ENCODE data around the gene SF3A1.

SF3A1 gene

DNA sequence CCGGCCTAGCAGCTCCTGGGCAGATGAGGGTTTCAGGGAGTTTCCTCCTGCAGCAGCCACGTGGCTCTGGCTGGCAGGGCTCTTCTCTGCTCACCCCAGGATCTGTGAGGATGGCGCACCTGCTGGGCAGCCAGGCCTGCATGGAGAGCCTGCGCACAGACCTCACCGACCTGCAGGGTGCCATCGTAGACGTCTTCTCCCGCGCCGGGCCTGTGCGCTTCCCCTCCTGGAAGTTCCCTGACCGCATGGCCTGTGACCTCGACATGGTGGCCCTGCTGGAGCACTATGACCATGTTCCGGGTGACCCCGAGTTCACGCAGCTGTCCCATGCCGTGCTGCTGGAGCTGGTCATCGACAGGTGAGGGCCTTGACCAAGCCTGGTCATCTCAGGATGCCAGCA, 9.2 kb upstream of the SF3A1 start:
- no peak overlapping the region for H3K4me3 ChIP-seq (ENCODE audit: control insufficient read depth, low read depth, low read length)
- DNase-seq (ENCODE audit: low read depth), result no peak
- TF ChIP-seq, protein P1, sequence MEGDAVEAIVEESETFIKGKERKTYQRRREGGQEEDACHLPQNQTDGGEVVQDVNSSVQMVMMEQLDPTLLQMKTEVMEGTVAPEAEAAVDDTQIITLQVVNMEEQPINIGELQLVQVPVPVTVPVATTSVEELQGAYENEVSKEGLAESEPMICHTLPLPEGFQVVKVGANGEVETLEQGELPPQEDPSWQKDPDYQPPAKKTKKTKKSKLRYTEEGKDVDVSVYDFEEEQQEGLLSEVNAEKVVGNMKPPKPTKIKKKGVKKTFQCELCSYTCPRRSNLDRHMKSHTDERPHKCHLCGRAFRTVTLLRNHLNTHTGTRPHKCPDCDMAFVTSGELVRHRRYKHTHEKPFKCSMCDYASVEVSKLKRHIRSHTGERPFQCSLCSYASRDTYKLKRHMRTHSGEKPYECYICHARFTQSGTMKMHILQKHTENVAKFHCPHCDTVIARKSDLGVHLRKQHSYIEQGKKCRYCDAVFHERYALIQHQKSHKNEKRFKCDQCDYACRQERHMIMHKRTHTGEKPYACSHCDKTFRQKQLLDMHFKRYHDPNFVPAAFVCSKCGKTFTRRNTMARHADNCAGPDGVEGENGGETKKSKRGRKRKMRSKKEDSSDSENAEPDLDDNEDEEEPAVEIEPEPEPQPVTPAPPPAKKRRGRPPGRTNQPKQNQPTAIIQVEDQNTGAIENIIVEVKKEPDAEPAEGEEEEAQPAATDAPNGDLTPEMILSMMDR (IDR thresholded peaks at IDR 0.05; ENCODE audit: control insufficient read depth, insufficient read depth, low read depth, low read length, missing control alignments), result no peak

DNA sequence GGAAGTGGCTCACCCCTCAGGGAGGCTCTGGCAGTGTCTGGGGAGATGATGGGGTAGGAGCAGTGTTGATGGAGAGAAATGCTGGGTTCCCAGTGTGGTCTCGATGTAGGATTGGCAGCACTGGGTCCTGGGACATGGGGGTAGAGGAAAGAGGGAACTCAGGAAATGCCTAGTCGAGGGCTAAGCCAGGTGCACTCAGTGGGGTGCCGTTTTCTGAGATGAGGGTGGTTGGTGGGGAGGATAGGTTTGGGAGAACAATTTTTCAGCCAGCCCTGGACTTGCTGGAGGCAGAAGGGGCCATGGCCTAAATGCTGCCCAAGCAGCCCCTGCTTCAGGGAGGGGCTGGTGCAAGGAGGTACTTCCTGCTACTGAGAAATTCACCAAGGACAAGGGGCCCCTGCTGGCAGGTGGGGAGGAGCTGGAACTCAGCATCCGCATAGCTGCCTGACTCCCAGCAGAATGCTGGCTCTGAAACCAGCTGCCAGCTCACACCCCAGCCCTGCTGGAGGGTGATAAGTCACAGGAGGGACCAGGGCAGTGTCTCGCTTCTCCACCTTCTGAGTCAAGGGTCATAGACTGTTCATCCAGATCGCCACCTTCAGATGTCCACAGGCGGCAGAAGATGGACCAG, 6.1 kb upstream of the SF3A1 start:
- TF ChIP-seq, protein P1 (IDR thresholded peaks at IDR 0.05; ENCODE audit: control insufficient read depth, insufficient read depth, low read depth, low read length, missing control alignments), result no peak
- no peak overlapping the region for H3K4me3 ChIP-seq (ENCODE audit: control insufficient read depth, low read depth, low read length)
- no peak for DNase-seq (ENCODE audit: low read depth)

DNA sequence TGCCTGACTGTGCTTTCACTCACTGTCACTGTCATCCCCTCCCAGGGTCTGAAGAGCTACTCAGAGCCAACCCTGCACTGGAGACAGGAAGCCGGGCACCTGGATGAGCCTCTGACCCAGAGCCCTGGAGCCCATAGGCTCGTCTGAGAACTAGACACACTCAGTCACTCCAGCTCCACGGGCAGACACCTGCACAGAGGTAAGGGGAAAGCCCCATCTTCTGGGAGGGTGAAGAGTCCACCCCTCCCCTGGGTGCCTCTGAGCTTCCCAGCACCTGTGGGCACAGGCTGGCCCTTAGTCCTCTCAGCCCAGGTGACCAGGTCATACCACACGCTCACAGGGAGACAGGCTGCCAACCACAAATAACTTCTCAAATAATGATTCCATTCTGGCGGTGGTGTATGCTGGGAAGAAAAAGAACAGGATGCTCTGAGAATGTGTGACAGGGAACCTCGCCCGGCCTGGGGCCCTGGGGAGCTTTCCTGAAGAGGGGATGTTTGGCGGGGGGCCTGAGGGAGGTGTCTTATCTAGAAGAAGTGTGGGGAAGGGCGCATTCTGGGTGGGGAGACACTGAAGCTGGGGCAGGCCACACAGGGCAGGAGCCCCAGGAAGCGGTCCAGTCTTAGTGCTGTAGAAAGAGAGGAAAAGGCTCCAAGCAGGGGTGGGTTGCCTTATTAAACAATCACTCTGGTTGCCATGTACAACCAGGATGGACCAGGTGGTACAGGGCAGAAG, 5.4 kb upstream of the SF3A1 start:
- H3K4me3 ChIP-seq (ENCODE audit: control insufficient read depth, low read depth, low read length), result no peak overlapping the region
- TF ChIP-seq, protein P1 (IDR thresholded peaks at IDR 0.05; ENCODE audit: control insufficient read depth, insufficient read depth, low read depth, low read length, missing control alignments), result no peak
- DNase-seq (ENCODE audit: low read depth), result no peak

DNA sequence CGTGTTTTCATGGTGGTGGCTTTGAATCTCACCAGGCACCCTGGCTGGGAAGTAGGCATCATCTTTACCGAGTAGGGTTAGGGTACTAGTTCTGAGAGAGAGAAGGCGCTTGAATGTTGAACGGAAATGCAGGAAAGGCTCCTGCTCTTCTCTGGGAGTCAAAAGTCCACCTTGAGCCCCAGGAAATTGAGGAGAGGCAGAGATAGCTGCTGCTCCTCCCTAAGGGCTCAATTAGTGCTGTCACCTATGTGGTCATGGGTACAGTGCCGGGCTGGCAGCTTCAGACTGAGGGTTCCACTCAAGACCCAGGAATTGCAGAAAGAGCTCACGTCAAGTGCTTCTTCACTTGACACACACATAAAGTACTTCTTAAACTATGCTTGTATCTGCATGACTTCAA, 1.8 kb upstream of the SF3A1 start:
- TF ChIP-seq, protein P1 (IDR thresholded peaks at IDR 0.05; ENCODE audit: control insufficient read depth, insufficient read depth, low read depth, low read length, missing control alignments), result no peak
- DNase-seq (ENCODE audit: low read depth), result no peak
- H3K4me3 ChIP-seq (ENCODE audit: control insufficient read depth, low read depth, low read length), result no peak overlapping the region

DNA sequence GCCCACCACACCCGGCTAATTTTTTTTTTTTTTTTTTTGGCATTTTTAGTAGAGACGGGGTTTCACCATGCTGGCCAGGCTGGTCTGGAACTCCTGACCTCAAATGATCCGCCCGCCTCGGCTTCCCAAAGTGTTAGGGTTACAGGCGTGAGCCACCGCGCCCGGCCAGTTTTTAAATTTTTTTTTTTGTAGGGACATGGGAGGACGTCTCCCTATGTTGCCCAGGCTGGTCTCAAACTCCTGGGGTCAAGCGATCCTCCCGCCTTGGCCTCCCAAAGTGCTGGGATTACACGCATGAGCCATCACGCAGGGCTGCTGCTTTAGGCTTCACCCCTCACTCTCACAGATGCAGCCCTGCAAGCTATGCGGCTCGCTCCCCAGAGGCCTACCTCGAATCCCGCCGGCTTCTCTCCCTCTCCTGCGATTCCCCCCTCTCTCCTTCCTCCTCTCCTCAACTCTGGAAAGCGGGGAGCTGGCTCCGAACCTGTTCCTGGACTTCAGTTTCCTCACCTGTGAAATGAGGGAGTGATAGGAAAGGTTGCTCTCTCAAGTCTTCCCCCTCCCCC, 1.0 kb upstream of the SF3A1 start:
- DNase-seq (ENCODE audit: low read depth), result no peak
- peak overlapping the region; percentile 81; the same call in 1 of the 2 replicates for H3K4me3 ChIP-seq (ENCODE audit: control insufficient read depth, low read depth, low read length)
- TF ChIP-seq, protein P1 (IDR thresholded peaks at IDR 0.05; ENCODE audit: control insufficient read depth, insufficient read depth, low read depth, low read length, missing control alignments), result no peak

DNA sequence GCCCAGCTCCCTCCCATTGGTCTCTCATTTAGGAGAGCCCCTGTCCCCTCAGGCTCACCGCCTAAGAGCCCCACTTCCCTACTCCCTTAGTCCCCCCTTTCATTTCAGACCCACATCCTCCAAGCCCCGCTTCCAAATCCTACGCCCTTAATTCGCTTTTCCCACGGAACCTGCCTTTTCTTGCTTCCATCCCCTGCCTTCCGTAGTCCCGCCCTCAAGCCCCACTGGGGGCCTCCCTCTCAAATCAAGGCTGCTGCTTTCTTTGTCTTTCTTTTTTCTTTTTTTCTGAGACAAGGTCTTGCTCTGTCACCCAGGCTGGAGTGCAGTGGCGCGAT, 509 bp upstream of the SF3A1 start:
- TF ChIP-seq, protein P1 (IDR thresholded peaks at IDR 0.05; ENCODE audit: control insufficient read depth, insufficient read depth, low read depth, low read length, missing control alignments), result no peak
- no peak for DNase-seq (ENCODE audit: low read depth)
- H3K4me3 ChIP-seq (ENCODE audit: control insufficient read depth, low read depth, low read length), result peak overlapping the region; percentile 81
